K562 (cell line): Measurements from ENCODE around the gene PRDM10.

Experiments
- BRD4 ChIP-seq: fragments of 200-600 bp; sonication (generic); IDR thresholded peaks from 2 replicates; pipeline ENCODE4 v1.6.1; 2017; ENCODE audit warnings: inconsistent platforms
- TF ChIP-seq, protein P1 (sequence below): sonication (generic); formaldehyde crosslinking; IDR thresholded peaks from 2 replicates; pipeline ENCODE4 v1.8.0; 2022; ENCODE audit warnings: missing genetic modification reagents, mild to moderate bottlenecking, borderline replicate concordance
- TF ChIP-seq, protein P2 (sequence below): fragments of 450-650 bp; conservative IDR thresholded peaks from 2 replicates; pipeline ENCODE4 v1.6.1; 2016; ENCODE audit warnings: missing genetic modification characterization, low read depth, mild to moderate bottlenecking, missing compliant biosample characterization, moderate library complexity

DNA sequence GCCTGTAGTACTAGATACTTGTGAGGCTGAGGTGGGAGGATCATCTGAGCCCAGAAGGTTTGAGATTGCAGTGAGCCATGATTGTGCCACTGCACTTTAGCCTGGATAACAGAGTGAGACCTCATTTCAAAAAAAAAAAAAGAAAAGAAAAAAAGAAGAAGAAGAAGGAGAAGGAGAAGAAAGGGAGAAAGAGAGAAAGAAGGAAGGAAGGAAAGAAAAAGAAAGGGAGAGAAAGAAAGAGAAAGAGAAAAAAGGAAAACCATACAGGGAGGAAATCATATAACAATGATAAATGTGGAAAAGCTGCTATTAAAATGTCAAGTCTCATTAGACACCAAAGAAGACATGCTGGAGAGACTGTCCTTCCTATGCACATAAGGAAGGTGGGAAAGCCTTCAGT lies 5.7 kb upstream of the PRDM10 start:
- TF ChIP-seq, protein P1, sequence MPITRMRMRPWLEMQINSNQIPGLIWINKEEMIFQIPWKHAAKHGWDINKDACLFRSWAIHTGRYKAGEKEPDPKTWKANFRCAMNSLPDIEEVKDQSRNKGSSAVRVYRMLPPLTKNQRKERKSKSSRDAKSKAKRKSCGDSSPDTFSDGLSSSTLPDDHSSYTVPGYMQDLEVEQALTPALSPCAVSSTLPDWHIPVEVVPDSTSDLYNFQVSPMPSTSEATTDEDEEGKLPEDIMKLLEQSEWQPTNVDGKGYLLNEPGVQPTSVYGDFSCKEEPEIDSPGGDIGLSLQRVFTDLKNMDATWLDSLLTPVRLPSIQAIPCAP, result no peak
- TF ChIP-seq BRD4, result no peak
- TF ChIP-seq, protein P2, sequence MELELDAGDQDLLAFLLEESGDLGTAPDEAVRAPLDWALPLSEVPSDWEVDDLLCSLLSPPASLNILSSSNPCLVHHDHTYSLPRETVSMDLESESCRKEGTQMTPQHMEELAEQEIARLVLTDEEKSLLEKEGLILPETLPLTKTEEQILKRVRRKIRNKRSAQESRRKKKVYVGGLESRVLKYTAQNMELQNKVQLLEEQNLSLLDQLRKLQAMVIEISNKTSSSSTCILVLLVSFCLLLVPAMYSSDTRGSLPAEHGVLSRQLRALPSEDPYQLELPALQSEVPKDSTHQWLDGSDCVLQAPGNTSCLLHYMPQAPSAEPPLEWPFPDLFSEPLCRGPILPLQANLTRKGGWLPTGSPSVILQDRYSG (tag), result no peak
